Measurements from ENCODE around the gene PRKCZ.

PRKCZ gene

DNA sequence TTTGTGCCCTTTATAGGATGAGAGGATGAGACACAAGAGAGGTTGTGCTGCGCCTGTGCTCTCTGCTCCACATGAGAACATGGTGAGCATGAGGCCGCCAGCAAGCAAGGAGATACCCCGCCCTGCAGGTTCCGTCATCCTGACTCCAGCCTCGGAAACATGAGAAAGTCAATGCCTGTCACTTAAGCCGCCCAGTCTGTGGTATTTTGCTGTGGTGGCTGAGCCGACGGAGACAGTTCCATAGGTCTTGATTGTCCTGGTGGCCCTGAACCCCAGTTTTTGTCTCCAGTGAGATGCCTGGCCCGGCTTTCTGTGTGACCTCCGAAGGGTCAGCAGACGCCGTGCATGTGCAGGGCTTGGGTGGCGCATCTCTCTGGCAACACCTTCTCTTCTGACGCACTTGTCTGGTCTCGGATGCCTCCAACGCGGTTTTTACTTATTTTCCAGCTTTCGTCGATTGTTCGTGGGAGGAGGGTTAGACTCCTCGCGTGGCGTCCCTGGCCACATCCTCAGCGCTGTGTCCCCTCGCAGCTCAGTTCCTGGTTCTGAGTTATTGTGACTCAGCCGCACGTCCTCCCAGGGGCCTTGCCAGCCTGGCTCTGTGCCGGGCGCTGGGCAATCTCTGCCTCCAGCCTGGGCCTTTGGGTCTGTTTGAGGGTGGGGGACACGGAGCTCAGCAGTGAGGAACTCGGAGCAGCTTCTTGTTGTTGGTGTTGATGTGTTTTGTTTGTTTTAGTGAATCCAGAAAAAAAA is 74.4 kb downstream of the PRKCZ start:
- DNase-seq = no peak

DNA sequence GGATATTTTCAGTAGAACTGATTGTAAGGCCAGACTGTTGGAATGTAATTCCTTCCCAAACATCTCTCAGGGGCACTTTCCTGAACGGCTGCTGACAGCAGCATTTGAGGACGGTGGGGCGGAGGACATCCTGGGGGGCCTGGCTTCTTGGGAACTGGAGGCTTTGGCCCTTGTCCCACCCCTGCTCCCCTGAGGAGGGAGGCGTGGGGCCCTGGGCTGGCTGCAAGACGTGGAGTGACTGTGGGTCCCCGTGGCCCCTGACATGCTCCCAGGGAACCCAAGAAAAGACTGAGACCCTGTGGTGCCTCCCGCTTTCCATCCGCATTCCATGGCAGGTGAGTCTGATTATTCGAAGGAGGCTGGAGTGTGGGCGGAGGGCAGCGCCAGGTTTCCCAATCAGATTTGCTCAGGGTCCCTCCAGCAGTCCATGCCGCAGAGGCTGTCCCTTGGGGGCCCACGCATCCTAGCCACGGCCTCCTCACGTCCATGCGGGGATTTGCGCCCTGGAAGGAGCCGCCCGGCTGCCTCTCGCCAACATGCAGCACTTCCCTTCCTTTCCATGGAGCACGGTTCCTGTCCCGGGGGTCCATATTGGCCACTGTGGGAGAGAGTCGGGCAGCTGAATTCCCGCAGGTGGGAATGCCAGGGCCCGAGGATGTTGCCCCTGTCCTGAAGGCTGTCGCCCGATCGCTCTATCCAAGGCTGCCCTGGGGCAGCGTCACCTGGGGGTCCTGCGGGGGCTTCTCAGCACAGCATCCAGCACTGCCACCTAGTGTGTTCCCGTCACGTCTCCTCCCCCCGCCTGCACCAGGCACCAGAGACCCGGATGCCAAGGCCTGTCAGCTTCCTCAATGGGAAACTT is 75.4 kb downstream of the PRKCZ start:
- no peak for DNase-seq

DNA sequence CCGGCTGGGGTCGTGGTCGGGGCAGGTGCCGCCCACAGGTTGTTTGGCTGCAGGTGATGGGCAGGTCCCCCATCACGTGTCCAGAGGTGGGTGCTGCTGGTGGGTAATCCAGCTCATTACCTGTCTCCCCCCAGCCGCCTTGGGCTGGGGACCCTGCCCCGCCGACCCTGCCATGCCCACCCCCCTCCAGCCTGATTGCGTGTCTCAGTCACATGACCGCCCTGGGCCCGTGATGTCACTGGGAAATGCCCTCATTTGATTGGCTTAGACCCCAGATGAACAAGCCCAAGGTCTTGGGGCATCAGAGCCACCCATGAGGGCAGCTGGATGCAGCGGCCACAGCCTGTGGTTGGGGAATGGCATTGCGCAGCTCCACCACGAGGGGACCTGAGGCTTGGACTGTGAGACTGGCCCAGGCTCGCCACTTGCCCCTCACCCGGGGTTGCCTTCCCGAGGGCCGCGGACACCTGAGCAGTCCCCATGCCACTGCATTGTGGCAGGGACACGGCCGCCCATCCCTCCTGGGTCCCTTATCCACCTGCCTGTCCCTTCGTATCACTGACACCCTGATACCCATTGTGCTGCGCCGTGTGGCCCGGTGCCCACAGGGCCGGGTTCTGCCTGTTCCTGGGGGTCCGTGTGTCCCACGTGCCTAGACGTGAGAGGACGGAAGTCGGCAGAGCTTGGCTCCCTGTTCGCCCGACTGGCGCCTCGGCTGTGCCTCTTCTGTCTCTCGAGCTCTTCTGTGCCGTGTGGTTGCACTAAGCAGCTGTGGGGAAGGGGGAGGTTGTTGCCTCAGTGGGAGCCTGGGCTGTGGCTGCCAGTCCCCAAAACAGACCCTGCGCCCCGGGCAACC is 76.3 kb downstream of the PRKCZ start:
- no peak for DNase-seq

- DNase-seq = no peak
Measured at GRCh38 chr1:2127187-2128145, 77.3 kb downstream of the PRKCZ start.

GRCh38 chr1:2128189-2128901 is 78.1 kb downstream of the PRKCZ start:
- DNase-seq = no peak

GRCh38 chr1:2129256-2129943 is 79.2 kb downstream of the PRKCZ start:
- no peak for DNase-seq

DNA sequence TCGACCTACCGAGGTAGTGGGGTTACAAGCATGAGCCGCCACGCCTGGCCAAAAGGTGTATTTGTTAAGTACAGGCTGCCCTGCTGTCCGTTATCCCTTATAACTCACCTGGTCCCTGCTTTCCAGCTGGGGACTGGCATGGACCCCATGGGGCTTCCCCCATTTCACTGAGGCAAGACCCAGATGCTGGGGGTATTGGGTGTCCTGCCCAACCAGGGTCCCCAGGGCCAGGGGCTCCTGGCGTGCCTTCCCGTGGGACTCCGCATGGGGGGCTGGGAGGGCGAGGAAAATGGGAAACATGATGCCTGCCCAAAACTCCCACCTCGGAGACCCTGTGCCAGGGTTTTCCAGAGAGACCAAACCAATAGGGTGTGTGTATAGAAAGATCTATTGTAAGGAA is 79.9 kb downstream of the PRKCZ start:
- DNase-seq = no peak

GRCh38 chr1:2130871-2131289 is 80.7 kb downstream of the PRKCZ start:
- DNase-seq = no peak

- DNase-seq = peak; percentile 17
Measured at GRCh38 chr1:2132222-2133038, 82.2 kb downstream of the PRKCZ start.

DNA sequence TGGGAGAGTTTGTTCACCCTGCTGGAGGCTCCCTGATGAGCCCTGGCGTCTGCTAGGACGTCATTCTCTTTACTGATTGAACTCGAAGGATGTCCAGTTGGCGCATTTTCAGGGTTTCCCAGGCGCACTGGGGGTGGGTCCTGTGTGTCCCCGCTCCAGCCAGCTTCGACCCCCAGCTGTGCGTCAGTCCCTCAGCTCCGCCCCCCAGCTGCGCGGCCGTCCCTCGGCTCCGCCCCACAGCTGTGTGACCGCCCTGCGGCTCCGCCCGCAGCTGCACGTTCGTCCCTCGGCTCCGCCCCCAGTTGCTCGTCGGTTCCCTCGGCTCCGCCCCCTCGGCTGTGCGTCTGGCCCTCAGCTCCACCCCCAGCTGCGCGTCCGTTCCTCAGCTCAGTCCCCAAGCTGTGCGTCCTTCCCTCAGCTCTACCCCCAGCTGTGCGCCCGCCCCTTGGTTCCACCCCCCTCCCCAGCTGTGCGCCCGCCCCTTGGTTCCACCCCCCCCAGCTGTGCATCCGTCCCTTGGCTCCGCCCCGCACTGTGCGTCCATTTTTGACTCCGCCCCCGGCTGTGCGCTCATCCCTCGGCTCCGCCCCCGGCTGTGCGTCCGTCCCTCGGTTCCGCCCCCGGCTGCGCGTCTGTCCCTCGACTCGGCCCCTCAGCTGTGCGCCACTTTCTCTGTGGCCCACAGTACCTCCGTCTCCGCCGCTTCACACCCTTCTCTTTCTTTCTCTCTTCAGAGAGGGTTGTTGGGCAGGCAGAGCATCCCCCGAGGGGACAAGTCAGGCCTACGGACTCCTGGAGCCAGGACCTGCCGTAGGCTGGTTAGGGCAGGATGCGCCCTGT is 83.0 kb downstream of the PRKCZ start:
- peak; percentile 91 for DNase-seq

- no peak for DNase-seq
Measured at GRCh38 chr1:2133879-2134215, 83.6 kb downstream of the PRKCZ start.

- no peak for DNase-seq
Measured at GRCh38 chr1:2134266-2134620, 84.0 kb downstream of the PRKCZ start.

- no peak for DNase-seq
Measured at GRCh38 chr1:2134621-2135307, 84.6 kb downstream of the PRKCZ start.

DNA sequence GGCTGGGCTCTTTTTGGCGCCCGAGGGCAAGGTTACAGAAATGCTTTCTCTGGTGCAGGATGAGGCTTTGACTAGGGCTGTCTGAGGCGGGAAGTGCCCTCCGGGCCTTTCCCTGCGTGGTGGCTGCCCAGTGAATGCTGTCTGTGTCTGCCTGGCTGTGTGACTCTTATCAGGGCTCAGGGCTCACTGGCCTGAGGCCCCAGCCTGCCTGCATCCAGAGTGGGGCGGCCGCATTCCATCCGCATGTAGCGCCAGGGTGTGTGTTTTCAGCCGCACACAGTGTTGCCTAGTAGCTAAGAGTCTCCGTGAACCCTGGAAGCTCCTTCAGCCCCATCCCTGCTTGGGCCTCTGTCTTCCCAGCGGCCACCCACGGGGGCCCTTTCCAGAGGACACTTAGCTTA is 85.2 kb downstream of the PRKCZ start:
- no peak for DNase-seq

DNA sequence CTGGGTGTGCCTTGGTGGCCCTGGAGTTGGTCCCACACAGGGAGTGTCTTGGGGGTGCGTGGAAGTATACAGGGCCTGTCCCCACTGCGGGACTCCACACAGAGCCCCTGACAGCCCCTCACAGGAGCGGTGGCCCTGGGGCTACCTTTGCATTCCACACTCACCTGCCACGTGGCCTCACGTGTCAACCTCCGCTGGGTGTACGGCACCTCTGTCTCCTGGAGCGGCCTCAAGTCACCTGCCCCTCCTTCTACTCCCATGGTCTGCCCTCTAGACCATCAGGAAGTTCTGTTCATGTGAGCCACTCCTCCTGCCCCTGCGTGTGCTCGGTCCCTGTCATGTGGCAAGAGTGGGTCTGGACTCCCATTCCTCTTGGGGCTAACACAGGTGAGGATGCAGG is 85.7 kb downstream of the PRKCZ start:
- DNase-seq = no peak

- DNase-seq = no peak
Measured at GRCh38 chr1:2136386-2137235, 86.4 kb downstream of the PRKCZ start.
